ENCODE data around the gene MPZL1. TPM values are rescaled to one million over a fixed set of nuclear protein-coding genes. Genes with fewer than 3 reads are reported as not detected.

The MPZL1 gene
- total and polyA plus RNA-seq, 2 of the 8 experiments (the other 6 are each of a cell fraction or from before 2014, with no cell fraction given): 37.8 to 120 TPM

DNA sequence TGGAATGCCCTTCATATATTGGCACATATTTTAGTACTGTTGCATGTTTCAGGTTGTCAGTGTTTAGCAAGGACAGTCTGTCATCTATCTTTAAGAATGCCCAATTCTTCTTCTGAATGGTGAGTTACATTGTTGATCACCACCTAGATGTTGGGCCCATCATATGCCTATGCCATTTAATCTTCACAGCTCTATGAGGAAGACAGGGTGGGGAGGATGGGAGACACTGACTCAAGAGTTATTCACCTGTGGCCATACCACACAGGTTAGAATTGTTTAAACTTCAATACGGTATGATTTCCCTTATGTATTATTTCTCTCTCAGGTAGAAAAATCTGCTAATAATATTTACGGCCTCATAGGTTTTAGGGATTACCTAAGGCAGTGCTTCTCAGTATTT is 44.8 kb downstream of the MPZL1 start:
- H3K18ac ChIP-seq (ENCODE audit: extremely low read depth, low read length): no peak overlapping the region
- peaks cover 0 to 15% of the 10 kb centered on the region in 2 experiments; a peak in 3 of 4 replicates for H3K79me2 ChIP-seq (ENCODE audit: control insufficient read depth in 1 of 2, insufficient read depth in 2 of 2, low read length in 2 of 2)
- peaks cover 3 to 13% of the 10 kb centered on the region in 2 experiments for H4K20me1 ChIP-seq (replicated peaks in 1 of 2; ENCODE audit: control insufficient read depth in 1 of 2, insufficient read depth in 2 of 2, low read length in 2 of 2)
- no peak overlapping the region for H4K8ac ChIP-seq (ENCODE audit: extremely low read depth, insufficient read depth, low read length)
- H3K79me1 ChIP-seq (ENCODE audit: low read depth, low read length): peaks cover 2% of the 10 kb centered on the region; the same call in 1 of the 2 replicates
- H2BK20ac ChIP-seq (ENCODE audit: low read length): no peak overlapping the region
- H3K4ac ChIP-seq (replicated peaks; ENCODE audit: insufficient read length, low read depth, low read length): no peak overlapping the region
- no peak overlapping the region for H2BK120ac ChIP-seq (replicated peaks; ENCODE audit: low read depth, low read length)
- 89% methylated on average over 2 of the region's 2 CpGs; no CpG with 5 or more reads in 1 of the 2 experiments for WGBS, 2 experiments (ENCODE audit: extremely low coverage in 1 of 2, insufficient coverage in 1 of 2, insufficient read length in 1 of 2, insufficient replicate concordance in 2 of 2, low coverage in 1 of 2, low lambda C conversion rate in 2 of 2, missing lambda C conversion rate in 1 of 2)
- no peaks in the 10 kb centered on the region; the same call in 1 of the 2 replicates for H3K23me2 ChIP-seq (ENCODE audit: low read depth, low read length)
- H3K56ac ChIP-seq (replicated peaks; ENCODE audit: insufficient read length, low read depth, low read length): no peak overlapping the region
- ChIA-PET CTCF (ENCODE audit: partially characterized antibody) (no interaction called here), POLR2A (ENCODE audit: partially characterized antibody) (no interaction called here)
- peaks cover 0 to 3% (median 2%) of the 10 kb centered on the region in 4 experiments; a peak in 6 of 7 replicates for H3K27me3 ChIP-seq (replicated peaks in 1 of 4; ENCODE audit: control insufficient read depth in 3 of 4, extremely low read depth in 1 of 4, insufficient read depth in 3 of 4, low read length in 3 of 4)
- no peak overlapping the region for H3K14ac ChIP-seq (ENCODE audit: insufficient read length)
- no peak overlapping the region for H3K4me2 ChIP-seq (ENCODE audit: insufficient read depth in 1 of 2, low read depth in 2 of 2, low read length in 2 of 2)
- no peak overlapping the region for H2BK15ac ChIP-seq (ENCODE audit: low read length)
- DNase-seq (ENCODE audit: low read depth in 1 of 2, low spot score in 2 of 2) (no peak), FAIRE-seq (no peak)
- no peak overlapping the region for H3K4me3 ChIP-seq (ENCODE audit: extremely low read depth in 1 of 4, insufficient read depth in 2 of 4, low read depth in 3 of 4, low read length in 4 of 4)
- H3K27ac ChIP-seq (ENCODE audit: low read depth, low read length): no peak overlapping the region
- peaks cover 0 to 36% (median 12%) of the 10 kb centered on the region in 4 experiments; a peak in 6 of 8 replicates for H3K36me3 ChIP-seq (ENCODE audit: control insufficient read depth in 2 of 4, insufficient read depth in 4 of 4, low read length in 3 of 4)
- H2AK5ac ChIP-seq (ENCODE audit: low read depth, low read length): no peak overlapping the region
- H3K23ac ChIP-seq (ENCODE audit: insufficient read length): no peak overlapping the region
- H3K4me1 ChIP-seq (replicated peaks in 1 of 4; ENCODE audit: control insufficient read depth in 3 of 4, insufficient read depth in 4 of 4, low read length in 3 of 4): no peaks in the 10 kb centered on the region
- no peak overlapping the region for H2BK5ac ChIP-seq (ENCODE audit: low read depth, low read length)
- no peak overlapping the region for H4K5ac ChIP-seq (ENCODE audit: insufficient read length, low read depth, low read length)
- no peak overlapping the region for H4K91ac ChIP-seq (replicated peaks; ENCODE audit: insufficient read length, low read length)
- no peak overlapping the region for H2AFZ ChIP-seq (ENCODE audit: low read length)
- no peak overlapping the region for H3K9ac ChIP-seq (replicated peaks in 1 of 4; ENCODE audit: extremely low read depth in 1 of 4, low read depth in 3 of 4, low read length in 3 of 4)
- H3K9me3 ChIP-seq (ENCODE audit: insufficient read depth in 2 of 2, low read depth in 1 of 2, low read length in 1 of 2): no peaks in the 10 kb centered on the region
- no peak overlapping the region for H2BK12ac ChIP-seq (ENCODE audit: low read depth, low read length)
- TF ChIP-seq CTBP2 (IDR thresholded peaks at IDR 0.05; ENCODE audit: borderline replicate concordance, insufficient read depth, insufficient read length, low read length) (no peak), NRF1 (IDR thresholded peaks at IDR 0.05; ENCODE audit: low read depth, low read length) (no peak), CHD1 (IDR thresholded peaks at IDR 0.05; ENCODE audit: low read depth, low read length) (no peak), RAD21 (IDR thresholded peaks at IDR 0.05 in 1 of 2, conservative IDR thresholded peaks at IDR 0.05 in 1 of 2; ENCODE audit: low read depth in 2 of 2, low read length in 2 of 2) (no peak), GABPA (IDR thresholded peaks at IDR 0.05; ENCODE audit: borderline replicate concordance, insufficient read depth, low read length) (no peak), POU5F1 (IDR thresholded peaks at IDR 0.05; ENCODE audit: low read depth, low read length) (no peak), TBP (IDR thresholded peaks at IDR 0.05; ENCODE audit: low read depth, low read length) (no peak), EP300 (IDR thresholded peaks at IDR 0.05; ENCODE audit: borderline replicate concordance in 1 of 2, low read depth in 2 of 2, low read length in 2 of 2) (no peak), ASH2L (IDR thresholded peaks at IDR 0.05; ENCODE audit: low read length) (no peak), FOSL1 (IDR thresholded peaks at IDR 0.05; ENCODE audit: insufficient read depth, low read depth, low read length) (no peak), RXRA (IDR thresholded peaks at IDR 0.05; ENCODE audit: insufficient read depth, low read depth, low read length) (no peak), KDM1A (IDR thresholded peaks at IDR 0.05; ENCODE audit: borderline replicate concordance, low read length) (no peak)
- TF ChIP-seq, protein P1, sequence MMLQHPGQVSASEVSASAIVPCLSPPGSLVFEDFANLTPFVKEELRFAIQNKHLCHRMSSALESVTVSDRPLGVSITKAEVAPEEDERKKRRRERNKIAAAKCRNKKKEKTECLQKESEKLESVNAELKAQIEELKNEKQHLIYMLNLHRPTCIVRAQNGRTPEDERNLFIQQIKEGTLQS (IDR thresholded peaks at IDR 0.05; ENCODE audit: insufficient read depth, low read depth, low read length): no peak
